ENCODE data around the gene ENO3. TPM values are rescaled to one million over a fixed set of nuclear protein-coding genes. Genes with fewer than 3 reads are reported as not detected.

Gene ENO3
- total and polyA plus RNA-seq, 5 donors: 198 to 695 (median 246) TPM

DNA sequence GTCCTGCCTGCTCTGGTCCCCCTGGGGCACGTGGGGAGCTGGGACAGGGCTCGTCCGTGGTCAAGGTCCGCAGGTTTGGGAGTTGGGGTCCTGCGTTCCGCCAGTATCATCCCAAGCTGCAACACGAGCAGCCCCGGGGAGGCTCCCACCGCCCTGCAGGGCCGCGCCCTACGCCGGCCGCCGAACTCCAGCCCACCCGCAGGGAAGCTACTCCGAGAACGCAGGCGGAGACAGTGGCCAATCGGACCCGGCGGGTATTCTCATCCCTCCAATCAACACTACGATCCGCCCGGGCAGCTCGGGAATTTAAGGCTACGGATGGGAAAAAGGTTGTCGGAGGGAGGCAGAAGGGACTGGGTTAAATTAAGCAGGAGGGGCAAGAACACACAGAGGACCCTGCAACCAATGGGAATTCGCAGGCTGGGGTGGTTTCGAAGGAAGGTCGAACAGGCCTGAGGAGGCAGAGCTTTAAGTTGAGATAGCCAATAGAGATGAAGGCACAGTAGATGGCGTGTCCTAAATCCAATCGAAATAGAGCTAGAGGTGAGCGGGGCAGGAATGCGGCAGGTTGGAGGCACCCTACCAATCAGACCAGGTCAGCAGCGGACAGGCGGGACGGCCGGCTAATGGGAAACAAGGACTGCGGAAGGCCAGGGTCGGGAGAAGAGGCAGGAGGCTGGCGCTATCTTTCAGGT lies 16.1 kb downstream of the ENO3 start:
- peak; percentile 98 to 99 (median 99) for DNase-seq
- peak; percentile 94 to 95 for ATAC-seq
- intact Hi-C loops (cut with DNase I): no loop called here
- WGBS: under 1% methylated on average over 42 of the region's 42 CpGs
- Histone ChIP-seq H3K27me3 (ENCODE audit: control insufficient read depth, insufficient read depth) (no peaks in the 10 kb centered on the region), H3K4me1 (ENCODE audit: control insufficient read depth, insufficient read depth, low read length) (no peaks in the 10 kb centered on the region), H3K9me3 (ENCODE audit: control insufficient read depth, low read length) (no peaks in the 10 kb centered on the region), H3K4me3 (ENCODE audit: low read length) (peak overlapping the region; percentile 54), H3K27ac (ENCODE audit: low read length) (peak overlapping the region; percentile 93)

DNA sequence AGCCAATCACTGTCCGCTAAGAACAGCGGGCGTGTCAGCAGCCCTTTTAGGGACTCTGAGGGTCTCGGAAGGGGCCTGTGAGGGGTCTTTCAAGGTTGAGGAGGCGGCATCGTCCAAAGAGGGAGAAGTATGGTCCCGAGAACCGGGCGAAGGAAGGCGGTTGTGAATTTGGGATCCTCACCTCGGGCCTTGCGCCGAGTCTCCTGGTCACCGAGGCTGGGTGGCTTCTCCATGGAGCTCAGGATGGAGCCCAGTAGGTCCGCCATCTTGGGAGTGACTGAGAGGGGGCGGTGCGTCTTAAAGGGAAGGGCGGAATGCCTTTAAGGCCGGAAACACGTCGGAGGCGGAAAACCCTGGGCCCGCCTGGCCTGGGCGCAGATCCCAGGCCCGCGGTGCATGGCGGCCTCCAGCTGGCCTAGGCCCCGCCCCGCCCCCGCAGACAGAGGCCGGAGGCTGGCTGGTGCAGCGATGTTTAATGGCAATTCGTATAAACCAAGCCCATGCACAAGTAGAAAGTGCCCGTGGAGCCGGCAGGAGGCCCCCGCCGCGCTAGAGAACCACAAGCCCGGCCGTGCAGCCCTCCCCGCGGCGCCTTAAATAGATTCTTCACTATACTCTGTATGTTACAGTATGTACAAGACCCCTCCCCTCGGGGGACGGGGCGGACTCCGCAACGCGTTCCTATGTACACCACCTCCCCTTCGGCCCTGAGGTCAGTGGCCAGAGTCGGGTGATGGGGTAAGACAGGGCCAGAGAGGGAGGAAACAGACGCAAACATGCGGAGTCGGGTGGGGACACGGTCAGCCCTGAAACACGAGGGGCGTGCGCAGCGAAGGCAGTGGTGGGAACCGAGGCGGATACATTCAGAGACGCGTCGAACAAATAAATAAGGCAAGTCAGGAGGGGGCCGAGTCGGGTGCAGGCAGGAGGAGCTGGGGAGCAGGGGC lies 16.9 kb downstream of the ENO3 start, which contains the start of gene SPAG7:
Gene SPAG7, minus strand, starts transcription at position 279 of the 947 bp plus-strand sequence. Its CDS starts 13 bp downstream, at position 266.
- H3K4me1 ChIP-seq (ENCODE audit: control insufficient read depth, insufficient read depth, low read length): peaks cover 2% of the 10 kb centered on the region
- peak within 1 kb of the TSS; percentile 93 for H3K27ac ChIP-seq (ENCODE audit: low read length)
- H3K4me3 ChIP-seq (ENCODE audit: low read length): peak within 1 kb of the TSS; percentile 54
- WGBS: 1% methylated on average over 66 of the region's 66 CpGs
- no peaks in the 10 kb centered on the region for H3K9me3 ChIP-seq (ENCODE audit: control insufficient read depth, low read length)
- DNase-seq: peak; percentile 93 to 97 (median 97)
- no peaks in the 10 kb centered on the region for H3K27me3 ChIP-seq (ENCODE audit: control insufficient read depth, insufficient read depth)
- intact Hi-C loops (cut with DNase I): no loop called here
- peak; percentile 85 to 87 for ATAC-seq

DNA sequence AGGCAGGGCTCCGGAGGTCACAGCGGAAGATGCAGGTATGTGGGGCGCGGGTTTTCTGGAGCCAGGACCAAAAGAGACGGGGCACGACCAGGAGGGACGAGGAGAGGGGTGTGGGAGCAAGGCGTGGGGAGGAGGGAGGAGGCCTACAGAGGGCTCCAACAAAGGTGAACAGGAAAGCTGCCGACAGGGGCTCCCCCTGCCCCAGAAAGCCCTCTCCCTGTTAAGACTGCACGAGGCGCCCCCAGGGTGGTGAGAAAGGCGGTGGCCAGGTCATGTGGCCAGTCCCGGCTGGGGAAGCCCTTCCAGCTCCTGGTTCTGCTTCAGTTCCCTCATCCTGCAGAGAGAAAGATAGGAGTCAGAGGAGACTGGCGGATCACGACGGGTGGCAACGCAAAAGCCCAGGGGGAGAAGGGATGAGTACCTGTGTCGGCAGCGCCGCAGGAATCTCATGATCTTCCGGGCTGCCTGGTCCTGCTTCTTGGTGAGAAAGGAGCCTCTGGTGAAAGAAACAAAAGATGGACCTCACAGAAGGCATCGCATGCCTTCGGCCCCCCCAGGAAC lies 17.6 kb downstream of the ENO3 start:
- peak in 1 of 3 donors; percentile 71 for DNase-seq
- 30% methylated on average over 23 of the region's 23 CpGs for WGBS
- Histone ChIP-seq H3K9me3 (ENCODE audit: control insufficient read depth, low read length) (no peaks in the 10 kb centered on the region), H3K4me1 (ENCODE audit: control insufficient read depth, insufficient read depth, low read length) (peaks cover 2% of the 10 kb centered on the region), H3K27me3 (ENCODE audit: control insufficient read depth, insufficient read depth) (no peaks in the 10 kb centered on the region), H3K27ac (ENCODE audit: low read length) (peak overlapping the region; percentile 72), H3K4me3 (ENCODE audit: low read length) (peak overlapping the region; percentile 22)
- intact Hi-C loops (cut with DNase I): no loop called here
- no peak for ATAC-seq

DNA sequence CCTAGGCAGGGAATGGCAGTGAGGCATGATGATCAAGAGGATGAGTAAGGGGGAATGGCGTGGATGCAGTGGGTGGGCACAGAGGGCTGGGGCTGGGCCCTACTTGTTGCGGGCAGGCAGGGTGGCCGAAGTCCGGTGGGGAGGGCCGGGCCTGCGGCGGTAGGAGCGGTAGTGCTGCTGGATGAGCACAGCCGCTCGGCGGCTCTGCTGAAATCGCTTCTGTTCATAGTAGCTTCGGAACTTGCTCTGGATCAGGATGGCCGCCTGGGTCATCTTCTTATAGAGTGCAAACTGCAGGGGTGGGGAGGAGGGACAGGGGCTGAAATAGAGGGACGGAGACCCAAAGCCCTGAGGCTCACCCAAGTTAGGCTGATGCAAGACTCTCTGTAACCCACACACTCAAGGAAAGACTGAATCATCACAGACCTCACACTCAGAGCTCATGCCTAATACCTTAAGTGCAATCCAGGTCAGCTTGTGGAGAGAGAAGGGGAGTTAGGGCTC lies 18.2 kb downstream of the ENO3 start:
- ATAC-seq: no peak
- Histone ChIP-seq H3K4me3 (ENCODE audit: low read length) (no peak overlapping the region), H3K4me1 (ENCODE audit: control insufficient read depth, insufficient read depth, low read length) (peaks cover 4% of the 10 kb centered on the region), H3K27ac (ENCODE audit: low read length) (peak overlapping the region; percentile 72), H3K27me3 (ENCODE audit: control insufficient read depth, insufficient read depth) (no peaks in the 10 kb centered on the region), H3K9me3 (ENCODE audit: control insufficient read depth, low read length) (no peaks in the 10 kb centered on the region)
- DNase-seq: no peak
- intact Hi-C loops (cut with DNase I): no loop called here
- 74% methylated on average over 15 of the region's 15 CpGs for WGBS

DNA sequence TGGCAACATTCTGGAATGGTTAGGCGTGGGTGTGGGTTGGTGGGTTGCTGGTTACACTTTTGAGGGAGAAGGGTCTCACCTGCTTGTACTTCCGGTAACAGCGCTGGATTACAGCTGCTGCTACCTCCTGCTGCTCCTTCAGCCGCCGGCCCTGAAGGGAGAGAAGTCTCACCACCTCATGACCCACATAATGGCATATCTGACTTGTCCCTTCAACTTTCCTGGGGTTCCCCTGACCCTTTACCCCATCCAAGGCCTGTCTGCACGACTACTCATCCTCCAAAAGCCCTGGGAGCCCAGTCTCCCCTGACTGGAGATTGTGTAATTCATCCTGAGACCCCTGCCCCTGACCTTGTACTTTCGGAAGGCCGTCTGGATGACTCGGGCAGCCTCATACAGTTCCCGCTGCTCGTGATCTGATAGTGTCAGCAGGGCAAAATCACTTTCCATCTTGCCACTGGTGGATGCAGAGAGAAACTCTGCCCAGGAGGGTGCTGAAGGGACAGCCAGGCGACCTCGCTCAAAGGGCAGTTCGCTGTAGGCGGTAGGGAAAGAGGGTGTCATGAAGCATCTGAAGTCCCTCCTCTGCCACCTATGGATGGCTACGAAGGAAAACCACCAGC lies 18.7 kb downstream of the ENO3 start:
- 80% methylated on average over 16 of the region's 16 CpGs for WGBS
- no peaks in the 10 kb centered on the region for H3K9me3 ChIP-seq (ENCODE audit: control insufficient read depth, low read length)
- H3K4me1 ChIP-seq (ENCODE audit: control insufficient read depth, insufficient read depth, low read length): peaks cover 4% of the 10 kb centered on the region
- no peak for ATAC-seq
- H3K4me3 ChIP-seq (ENCODE audit: low read length): no peak overlapping the region
- intact Hi-C loops (cut with DNase I): loop anchor here in 1 of 4 donors (10.0 kb wide), 1 partner anchor 85 kb away; no protein-coding TSS in a partner anchor
- no peak for DNase-seq
- H3K27me3 ChIP-seq (ENCODE audit: control insufficient read depth, insufficient read depth): no peaks in the 10 kb centered on the region
- H3K27ac ChIP-seq (ENCODE audit: low read length): peak overlapping the region; percentile 10

DNA sequence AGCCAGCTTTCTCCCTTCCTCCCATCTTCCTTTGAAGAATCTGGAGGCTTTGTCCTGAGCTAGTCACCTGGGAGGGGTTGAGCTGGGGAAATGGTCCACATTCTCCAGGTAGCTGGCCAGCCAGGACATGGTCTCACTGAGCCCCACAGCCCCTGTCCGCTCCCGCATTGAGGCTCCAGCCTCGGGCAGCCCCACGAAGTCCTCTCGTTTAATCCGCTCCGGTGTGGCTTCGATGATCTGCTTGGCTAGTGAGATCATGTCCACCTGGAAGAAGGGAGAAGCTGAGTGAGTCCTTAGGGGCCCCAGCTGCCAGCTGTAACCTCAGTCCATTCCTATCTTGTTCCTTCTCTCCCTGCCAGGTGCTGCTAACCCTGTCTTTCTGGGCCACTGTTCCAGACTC lies 19.4 kb downstream of the ENO3 start:
- H3K27ac ChIP-seq (ENCODE audit: low read length): no peak overlapping the region
- 91% methylated on average over 8 of the region's 8 CpGs for WGBS
- H3K4me1 ChIP-seq (ENCODE audit: control insufficient read depth, insufficient read depth, low read length): peaks cover 8% of the 10 kb centered on the region
- H3K4me3 ChIP-seq (ENCODE audit: low read length): no peak overlapping the region
- H3K9me3 ChIP-seq (ENCODE audit: control insufficient read depth, low read length): no peaks in the 10 kb centered on the region
- no peak for ATAC-seq
- DNase-seq: no peak
- no peaks in the 10 kb centered on the region for H3K27me3 ChIP-seq (ENCODE audit: control insufficient read depth, insufficient read depth)
- intact Hi-C loops (cut with DNase I): loop anchor here in 1 of 4 donors (10.0 kb wide), 1 partner anchor 85 kb away; no protein-coding TSS in a partner anchor

DNA sequence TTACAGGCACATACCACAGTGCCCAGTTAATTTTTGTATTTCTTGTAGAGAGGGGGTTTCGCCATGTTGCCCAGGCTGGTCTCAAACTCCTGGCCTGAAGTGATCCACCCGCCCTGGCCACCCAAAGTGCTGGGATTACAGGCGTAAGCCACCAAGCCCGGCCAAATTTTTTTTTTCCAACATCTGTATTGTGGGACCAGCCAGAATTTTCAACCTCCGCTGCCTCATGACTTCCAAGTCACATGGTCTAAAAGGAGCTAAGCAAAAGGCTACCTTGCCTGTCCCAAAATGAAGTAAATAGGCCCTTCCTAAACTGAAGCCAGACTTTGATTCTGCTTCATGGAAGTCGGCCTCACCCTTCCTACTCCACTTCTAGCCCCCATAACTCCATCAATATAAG lies 20.9 kb downstream of the ENO3 start:
- WGBS: 84% methylated on average over 6 of the region's 6 CpGs
- DNase-seq (no peak), ATAC-seq (no peak)
- intact Hi-C loops (cut with DNase I): loop anchor here in 1 of 4 donors (10.0 kb wide), 1 partner anchor 83 kb away; no protein-coding TSS in a partner anchor
- Histone ChIP-seq H3K4me3 (ENCODE audit: low read length) (no peak overlapping the region), H3K4me1 (ENCODE audit: control insufficient read depth, insufficient read depth, low read length) (peaks cover 8% of the 10 kb centered on the region), H3K9me3 (ENCODE audit: control insufficient read depth, low read length) (no peaks in the 10 kb centered on the region), H3K27me3 (ENCODE audit: control insufficient read depth, insufficient read depth) (no peaks in the 10 kb centered on the region), H3K27ac (ENCODE audit: low read length) (no peak overlapping the region)

DNA sequence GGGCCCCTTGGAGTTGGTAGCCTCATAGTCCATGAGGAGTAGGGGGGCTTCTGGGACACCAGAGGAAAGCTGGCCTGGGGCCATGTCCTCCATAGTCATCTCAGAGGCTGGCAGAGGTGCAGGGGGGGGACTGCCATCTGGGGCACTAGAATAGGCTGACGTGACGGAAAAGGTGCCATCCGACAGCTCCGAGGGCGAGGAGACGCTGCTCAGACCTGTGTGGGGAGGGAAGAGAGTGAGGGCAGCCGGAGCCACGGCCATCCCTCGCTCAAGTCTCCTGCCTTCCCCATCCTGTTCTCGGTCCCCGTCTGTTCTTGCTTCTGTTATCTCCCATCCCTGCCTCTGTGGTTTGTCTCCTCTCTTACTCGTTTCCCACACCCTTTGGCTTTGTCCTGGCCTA lies 21.4 kb downstream of the ENO3 start:
- ATAC-seq (no peak), DNase-seq (no peak)
- H3K4me3 ChIP-seq (ENCODE audit: low read length): no peak overlapping the region
- H3K27me3 ChIP-seq (ENCODE audit: control insufficient read depth, insufficient read depth): no peaks in the 10 kb centered on the region
- H3K9me3 ChIP-seq (ENCODE audit: control insufficient read depth, low read length): no peaks in the 10 kb centered on the region
- WGBS: 80% methylated on average over 12 of the region's 12 CpGs
- H3K4me1 ChIP-seq (ENCODE audit: control insufficient read depth, insufficient read depth, low read length): peaks cover 8% of the 10 kb centered on the region
- intact Hi-C loops (cut with DNase I): loop anchor here in 1 of 4 donors (10.0 kb wide), 1 partner anchor 82 kb away; no protein-coding TSS in a partner anchor
- H3K27ac ChIP-seq (ENCODE audit: low read length): no peak overlapping the region

DNA sequence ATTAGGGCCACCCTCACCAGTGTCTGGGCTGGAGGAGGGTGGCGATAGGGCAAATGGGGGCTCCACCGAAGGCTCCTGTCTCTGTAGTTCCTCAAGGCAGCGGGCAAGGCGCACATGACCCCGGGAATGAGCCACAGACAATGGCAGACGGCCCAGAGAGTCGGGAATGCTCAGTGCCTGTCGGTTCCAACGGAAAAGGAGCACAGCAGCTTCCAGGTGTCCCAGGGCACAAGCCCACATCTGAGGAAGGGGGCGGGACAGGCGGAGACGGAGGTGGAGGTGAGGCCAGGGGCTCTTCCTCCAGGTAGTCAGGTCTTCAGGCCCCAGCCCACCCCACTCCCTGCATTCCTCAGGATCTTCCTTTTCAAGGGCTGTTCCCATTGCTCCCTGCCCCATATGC lies 21.8 kb downstream of the ENO3 start:
- H3K4me1 ChIP-seq (ENCODE audit: control insufficient read depth, insufficient read depth, low read length): peaks cover 8% of the 10 kb centered on the region
- H3K27me3 ChIP-seq (ENCODE audit: control insufficient read depth, insufficient read depth): no peaks in the 10 kb centered on the region
- no peak overlapping the region for H3K4me3 ChIP-seq (ENCODE audit: low read length)
- 76% methylated on average over 12 of the region's 12 CpGs for WGBS
- DNase-seq: no peak
- intact Hi-C loops (cut with DNase I): loop anchor here in 1 of 4 donors (10.0 kb wide), 1 partner anchor 82 kb away; no protein-coding TSS in a partner anchor
- H3K9me3 ChIP-seq (ENCODE audit: control insufficient read depth, low read length): no peaks in the 10 kb centered on the region
- no peak for ATAC-seq
- peak overlapping the region; percentile 1 for H3K27ac ChIP-seq (ENCODE audit: low read length)

Data from right cardiac atrium (tissue), 5 donors.